ENCODE measurements around the gene TVP23C. TPM values are rescaled to one million over a fixed set of nuclear protein-coding genes. Genes with fewer than 3 reads are reported as not detected.

Gene TVP23C
- total RNA-seq, 1 donor from 2014 or later: 4.8 TPM

DNA sequence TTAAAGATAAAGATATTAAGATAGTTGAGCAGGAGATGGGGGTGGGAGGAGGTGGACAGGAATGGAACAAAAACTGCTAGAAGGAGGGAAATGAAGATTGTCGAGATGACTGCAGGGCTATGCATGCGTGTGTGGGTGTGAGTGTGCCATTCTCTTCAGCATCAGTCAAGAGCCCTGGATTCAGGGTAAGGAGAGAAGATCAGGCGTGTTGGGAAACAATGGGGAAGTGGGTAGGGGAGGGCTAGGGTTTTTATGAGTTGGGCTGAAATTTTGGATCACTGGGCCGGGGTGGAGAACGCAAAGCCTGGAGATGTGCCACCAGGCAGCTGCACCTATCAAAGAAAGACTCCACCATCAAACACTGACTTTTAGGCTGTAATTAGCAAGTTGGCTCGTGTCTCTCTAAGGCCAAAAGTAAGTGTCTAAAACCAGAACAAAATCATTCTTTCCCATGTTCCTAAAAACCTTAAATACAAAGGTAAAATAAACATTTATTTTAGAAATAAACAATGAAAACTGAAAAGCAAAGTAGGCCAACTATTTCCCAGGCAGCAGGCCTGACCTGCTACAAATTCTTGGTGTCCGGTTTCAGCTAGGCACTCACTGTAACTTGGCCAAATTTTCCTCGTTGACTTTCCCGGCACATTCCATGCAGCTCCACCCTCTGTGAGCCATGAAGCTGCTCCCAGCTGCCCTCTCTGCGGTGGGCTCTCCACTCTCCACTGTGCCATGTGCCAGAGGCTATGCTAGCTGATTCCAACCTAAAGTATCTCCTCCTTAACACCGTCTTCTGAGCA lies 100.1 kb downstream of the TVP23C start:
- intact Hi-C loops (cut with micrococcal nuclease): no loop called here
- H3K27me3 ChIP-seq (ENCODE audit: low read depth): no peaks in the 10 kb centered on the region
- H3K9me3 ChIP-seq (replicated peaks): no peaks in the 10 kb centered on the region
- peaks cover 39% of the 10 kb centered on the region for H3K4me1 ChIP-seq
- no peaks in the 10 kb centered on the region for H3K36me3 ChIP-seq
- TF ChIP-seq, protein P1, sequence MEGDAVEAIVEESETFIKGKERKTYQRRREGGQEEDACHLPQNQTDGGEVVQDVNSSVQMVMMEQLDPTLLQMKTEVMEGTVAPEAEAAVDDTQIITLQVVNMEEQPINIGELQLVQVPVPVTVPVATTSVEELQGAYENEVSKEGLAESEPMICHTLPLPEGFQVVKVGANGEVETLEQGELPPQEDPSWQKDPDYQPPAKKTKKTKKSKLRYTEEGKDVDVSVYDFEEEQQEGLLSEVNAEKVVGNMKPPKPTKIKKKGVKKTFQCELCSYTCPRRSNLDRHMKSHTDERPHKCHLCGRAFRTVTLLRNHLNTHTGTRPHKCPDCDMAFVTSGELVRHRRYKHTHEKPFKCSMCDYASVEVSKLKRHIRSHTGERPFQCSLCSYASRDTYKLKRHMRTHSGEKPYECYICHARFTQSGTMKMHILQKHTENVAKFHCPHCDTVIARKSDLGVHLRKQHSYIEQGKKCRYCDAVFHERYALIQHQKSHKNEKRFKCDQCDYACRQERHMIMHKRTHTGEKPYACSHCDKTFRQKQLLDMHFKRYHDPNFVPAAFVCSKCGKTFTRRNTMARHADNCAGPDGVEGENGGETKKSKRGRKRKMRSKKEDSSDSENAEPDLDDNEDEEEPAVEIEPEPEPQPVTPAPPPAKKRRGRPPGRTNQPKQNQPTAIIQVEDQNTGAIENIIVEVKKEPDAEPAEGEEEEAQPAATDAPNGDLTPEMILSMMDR (IDR thresholded peaks at IDR 0.05; ENCODE audit: borderline replicate concordance): no peak
- peak; percentile 33 for DNase-seq
- no peak overlapping the region for H3K4me3 ChIP-seq
- peak overlapping the region; percentile 78 for H3K27ac ChIP-seq (replicated peaks)

DNA sequence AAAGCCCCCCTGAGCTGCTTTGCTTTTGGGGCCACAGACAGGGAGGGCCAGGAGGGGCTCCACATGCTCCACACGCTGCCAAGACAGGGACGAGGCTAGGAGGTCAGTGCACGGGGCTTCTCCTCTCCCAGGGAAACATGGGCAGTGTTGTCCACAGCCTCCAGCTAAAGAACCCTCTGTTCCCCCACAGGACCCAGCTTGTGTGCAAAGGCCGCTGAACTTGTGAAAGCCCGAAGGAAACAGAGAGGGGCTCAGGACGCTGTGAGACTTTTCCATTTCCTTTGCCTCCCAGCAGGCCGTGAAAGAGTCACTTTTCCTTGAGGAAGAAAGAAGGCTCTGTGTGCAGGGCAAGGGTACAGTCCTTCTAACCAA lies 105.6 kb downstream of the TVP23C start:
- Histone ChIP-seq H3K9me3 (replicated peaks) (peaks cover 10% of the 10 kb centered on the region), H3K4me3 (peak overlapping the region; percentile 35), H3K36me3 (no peaks in the 10 kb centered on the region), H3K27ac (replicated peaks) (peak overlapping the region; percentile 84), H3K4me1 (peaks cover 36% of the 10 kb centered on the region), H3K27me3 (ENCODE audit: low read depth) (no peaks in the 10 kb centered on the region)
- intact Hi-C loops (cut with micrococcal nuclease): no loop called here
- TF ChIP-seq, protein P1 (IDR thresholded peaks at IDR 0.05; ENCODE audit: borderline replicate concordance): no peak
- peak; percentile 35 for DNase-seq

GRCh38 chr17:15456972-15457722 lies 106.1 kb downstream of the TVP23C start:
- H3K4me1 ChIP-seq: peaks cover 33% of the 10 kb centered on the region
- H3K27ac ChIP-seq (replicated peaks): peak overlapping the region; percentile 84
- TF ChIP-seq, protein P1 (IDR thresholded peaks at IDR 0.05; ENCODE audit: borderline replicate concordance): peak; percentile 53
- H3K36me3 ChIP-seq: no peaks in the 10 kb centered on the region
- peak overlapping the region; percentile 35 for H3K4me3 ChIP-seq
- intact Hi-C loops (cut with micrococcal nuclease): no loop called here
- DNase-seq: peak; percentile 59
- no peaks in the 10 kb centered on the region for H3K27me3 ChIP-seq (ENCODE audit: low read depth)
- H3K9me3 ChIP-seq (replicated peaks): peaks cover 10% of the 10 kb centered on the region

DNA sequence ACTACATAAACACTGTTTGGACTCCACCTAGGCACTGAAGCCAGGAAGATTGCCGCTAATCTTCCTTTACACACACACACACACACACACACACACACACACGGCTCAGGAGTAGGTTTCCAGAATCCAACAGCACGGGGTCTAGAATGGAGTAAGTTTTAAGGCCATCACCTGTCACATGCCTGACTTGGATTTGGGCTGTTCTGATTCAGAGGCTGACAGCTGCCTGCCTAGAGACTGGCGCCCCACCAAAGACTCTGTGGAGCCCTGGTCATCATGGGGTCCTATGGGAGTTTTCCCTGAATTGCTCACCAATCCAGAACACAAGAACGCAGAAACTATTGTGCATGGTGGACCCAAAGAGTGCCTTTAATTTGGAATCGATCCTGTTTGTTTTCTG lies 106.8 kb downstream of the TVP23C start:
- peaks cover 39% of the 10 kb centered on the region for H3K4me1 ChIP-seq
- peaks cover 10% of the 10 kb centered on the region for H3K9me3 ChIP-seq (replicated peaks)
- peak overlapping the region; percentile 35 for H3K4me3 ChIP-seq
- peak; percentile 33 for DNase-seq
- H3K27ac ChIP-seq (replicated peaks): peak overlapping the region; percentile 84
- no peaks in the 10 kb centered on the region for H3K36me3 ChIP-seq
- intact Hi-C loops (cut with micrococcal nuclease): no loop called here
- TF ChIP-seq, protein P1 (IDR thresholded peaks at IDR 0.05; ENCODE audit: borderline replicate concordance): no peak
- H3K27me3 ChIP-seq (ENCODE audit: low read depth): no peaks in the 10 kb centered on the region

DNA sequence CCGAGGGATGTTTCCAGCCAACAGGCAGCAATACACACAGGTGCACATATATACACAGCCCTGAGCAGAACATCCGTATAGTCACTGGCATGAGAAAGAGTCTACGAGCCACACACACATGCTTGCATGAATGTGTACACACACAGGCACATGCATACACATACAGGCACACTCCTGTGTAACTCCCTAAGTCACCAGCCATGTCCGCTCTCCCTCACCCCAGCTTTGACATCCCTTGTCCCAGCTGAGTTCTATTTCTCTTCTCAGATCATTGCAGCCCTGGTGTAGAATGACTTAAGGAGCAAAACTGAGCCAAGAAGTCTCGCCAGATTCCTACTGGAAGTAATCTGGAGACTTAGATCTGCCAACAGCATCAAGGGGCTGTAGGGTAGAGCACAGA lies 108.9 kb downstream of the TVP23C start:
- TF ChIP-seq, protein P1 (IDR thresholded peaks at IDR 0.05; ENCODE audit: borderline replicate concordance): no peak
- Histone ChIP-seq H3K4me3 (no peak overlapping the region), H3K4me1 (peaks cover 40% of the 10 kb centered on the region), H3K9me3 (replicated peaks) (peaks cover 10% of the 10 kb centered on the region), H3K27ac (replicated peaks) (peak overlapping the region; percentile 17), H3K27me3 (ENCODE audit: low read depth) (no peaks in the 10 kb centered on the region), H3K36me3 (no peaks in the 10 kb centered on the region)
- DNase-seq: no peak
- intact Hi-C loops (cut with micrococcal nuclease): no loop called here

Measured in left ventricle myocardium inferior (tissue), 1 donor.